Neural cell (in vitro differentiated cells): Measurements from ENCODE around the gene C16orf74. TPM values are rescaled to one million over a fixed set of nuclear protein-coding genes. Genes with fewer than 3 reads are reported as not detected.
A peak's percentile ranks its signal among the peaks of the same experiment; 100 is the strongest.

Experiments used
- H2AFZ ChIP-seq: fragments of 200-600, 300-800 bp; sonication (generic), shearing (Covaris generic); 2 replicates; pipeline ENCODE4 v1.6.0; 2014; ENCODE audit warnings: low read depth, mild to moderate bottlenecking, antibody characterized with exemption, low read length, moderate library complexity
- H3F3A ChIP-seq: fragments of 200-600 bp; shearing (Covaris generic); 2 replicates; pipeline ENCODE4 v1.6.1; 2016; ENCODE audit warnings: mild to moderate bottlenecking, moderate library complexity, mixed read lengths, antibody characterized with exemption, low read length; ENCODE audit not compliant: insufficient read depth, poor library complexity, severe bottlenecking
- H3K27ac ChIP-seq: fragments of 200-600, 300-800 bp; sonication (generic), shearing (Covaris generic); 2 replicates; pipeline ENCODE4 v1.5.1; 2014; ENCODE audit warnings: mild to moderate bottlenecking, low read length, moderate library complexity
- H3K27me3 ChIP-seq: fragments of 300-800, 200-600 bp; sonication (generic), shearing (Covaris generic); 2 replicates; pipeline ENCODE4 v1.6.0; 2014; ENCODE audit warnings: mild to moderate bottlenecking, low read depth, low read length, moderate library complexity; ENCODE audit not compliant: insufficient read depth
- H3K36me3 ChIP-seq: fragments of 300-800, 200-600 bp; sonication (generic), shearing (Covaris generic); 2 replicates; pipeline ENCODE4 v1.5.1; 2014; ENCODE audit warnings: mild to moderate bottlenecking, antibody characterized with exemption, low read length, moderate library complexity; ENCODE audit not compliant: insufficient read depth
- H3K4me2 ChIP-seq: fragments of 300-800, 200-600 bp; sonication (generic), shearing (Covaris generic); 2 replicates; pipeline ENCODE4 v1.6.0; 2014; ENCODE audit warnings: mild to moderate bottlenecking, low read length
- H3K4me3 ChIP-seq: fragments of 300-800, 200-600 bp; sonication (generic), shearing (Covaris generic); 2 replicates; pipeline ENCODE4 v1.5.1; 2014; ENCODE audit warnings: mild to moderate bottlenecking, low read length, moderate library complexity
- H3K79me2 ChIP-seq: fragments of 200-600 bp; shearing (Covaris generic); replicated peaks from 2 replicates; pipeline ENCODE4 v1.6.0; 2014; ENCODE audit warnings: mild to moderate bottlenecking, low read length, moderate library complexity; ENCODE audit not compliant: insufficient read depth
- H3K9ac ChIP-seq: fragments of 300-800, 200-600 bp; sonication (generic), shearing (Covaris generic); 2 replicates; pipeline ENCODE4 v1.6.1; 2016; ENCODE audit warnings: mild to moderate bottlenecking, low read length, mixed read lengths
- H3K9me2 ChIP-seq: fragments of 200-600 bp; shearing (Covaris generic); 2 replicates; pipeline ENCODE4 v1.6.1; 2016; ENCODE audit warnings: mild to moderate bottlenecking, low read length, mixed read lengths; ENCODE audit not compliant: insufficient read depth
- H3K9me3 ChIP-seq: fragments of 200-600, 300-800 bp; sonication (generic), shearing (Covaris generic); 2 replicates; pipeline ENCODE4 v1.6.1; 2016; ENCODE audit warnings: mild to moderate bottlenecking, mixed run types, low read length, moderate library complexity, mixed read lengths
- H4K20me1 ChIP-seq: fragments of 200-600 bp; shearing (Covaris generic); 2 replicates; pipeline ENCODE4 v1.6.1; 2016; ENCODE audit warnings: mild to moderate bottlenecking, mixed run types; ENCODE audit not compliant: insufficient read depth
- EP300 ChIP-seq: fragments of 450-650 bp; conservative IDR thresholded peaks from 2 replicates; pipeline ENCODE4 v1.6.1; 2014; ENCODE audit warnings: antibody characterized with exemption, mild to moderate bottlenecking, moderate library complexity; ENCODE audit not compliant: poor library complexity, severe bottlenecking
- EZH2 ChIP-seq: fragments of 200-600, 300-800 bp; shearing (Covaris generic), sonication (generic); IDR thresholded peaks from 2 replicates; pipeline ENCODE4 v1.6.1; 2014; ENCODE audit warnings: antibody characterized with exemption, low read length, borderline replicate concordance, mild to moderate bottlenecking; ENCODE audit not compliant: insufficient read depth, poor library complexity, severe bottlenecking
- MXI1 ChIP-seq: fragments of 450-650 bp; conservative IDR thresholded peaks from 2 replicates; pipeline ENCODE4 v1.6.1; 2014; ENCODE audit warnings: antibody characterized with exemption, mild to moderate bottlenecking; ENCODE audit not compliant: poor library complexity, severe bottlenecking
- POLR2AphosphoS5 ChIP-seq: IDR thresholded peaks from 2 replicates; pipeline ENCODE4 v1.6.1; 2012
- RAD21 ChIP-seq: fragments of 450-650 bp; conservative IDR thresholded peaks from 2 replicates; pipeline ENCODE4 v1.6.1; 2014; ENCODE audit warnings: antibody characterized with exemption, mild to moderate bottlenecking, moderate library complexity
- SMC3 ChIP-seq: fragments of 450-650 bp; conservative IDR thresholded peaks from 2 replicates; pipeline ENCODE4 v1.6.1; 2014; ENCODE audit warnings: antibody characterized with exemption, mild to moderate bottlenecking, moderate library complexity; ENCODE audit not compliant: poor library complexity
- polyA minus RNA-seq: library from RNA; depleted of rRNA, polyadenylated mRNA; stranded (reverse); fragments of >200 nt; gene quantifications from 2 replicates; pipeline ENCODE4 v1.2.3, GENCODE V29; 2014
- polyA plus RNA-seq: library from polyadenylated mRNA; depleted of rRNA; stranded (reverse); fragments of >200 nt; gene quantifications from 2 replicates; pipeline ENCODE4 v1.2.3, GENCODE V29; 2014
- TF ChIP-seq, protein P1 (sequence below): IDR thresholded peaks from 2 replicates; pipeline ENCODE4 v1.6.1; 2012; ENCODE audit warnings: borderline replicate concordance

Gene C16orf74
- polyA plus RNA-seq = not detected in 2 replicates
- polyA minus RNA-seq = not detected in 2 replicates

DNA sequence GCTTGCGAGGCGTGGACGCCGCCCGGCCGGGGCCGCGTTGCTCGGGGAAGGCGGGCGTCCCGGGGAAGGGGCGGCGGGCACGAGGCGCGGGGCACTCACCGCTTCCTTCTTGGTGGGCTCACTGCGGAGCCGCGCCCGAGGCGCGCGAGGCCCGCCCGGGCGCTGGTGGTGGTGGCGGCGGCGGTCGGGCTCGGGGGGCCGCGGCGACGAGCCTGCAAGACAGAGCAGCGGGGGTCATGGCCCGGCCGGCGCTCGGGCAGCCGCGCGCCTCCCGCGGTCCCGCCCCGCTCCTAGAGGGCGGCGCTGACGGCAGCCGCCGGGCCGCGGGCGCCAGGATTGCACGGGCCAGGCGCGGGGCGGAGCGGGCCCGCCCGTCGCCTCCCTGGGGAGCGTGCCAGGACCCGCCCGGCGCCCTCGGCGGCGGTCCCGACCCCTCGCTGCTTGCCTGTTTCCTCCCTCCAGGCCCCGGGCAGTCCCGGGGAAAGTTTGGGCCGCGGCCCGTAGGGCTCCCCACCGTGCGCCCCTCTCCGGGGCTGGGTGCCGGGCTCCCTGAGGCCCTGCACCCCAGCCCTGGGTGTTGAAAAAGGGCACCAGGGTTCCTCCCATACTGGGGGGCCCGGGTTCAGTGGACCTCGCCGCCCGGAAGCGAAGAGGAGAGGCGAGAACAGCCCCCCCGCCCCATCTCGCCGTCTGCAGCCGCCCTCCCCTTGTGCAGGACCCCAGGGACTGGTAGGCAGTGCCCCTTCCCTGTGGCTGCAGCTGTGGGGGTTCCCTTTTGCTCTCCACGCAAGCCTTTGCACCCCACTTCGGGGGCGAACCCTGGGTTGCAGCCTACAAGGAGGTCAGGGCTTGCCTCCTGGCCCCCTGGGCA lies at the start of gene C16orf74:
Gene C16orf74, minus strand, starts transcription at position 270 of the 871 bp plus-strand sequence. CDS start 15,879 bp downstream, outside the sequence.
- H3K9me3 ChIP-seq = no peaks in the 10 kb centered on the region
- H3K27me3 ChIP-seq = peaks cover 33% of the 10 kb centered on the region
- TF ChIP-seq RAD21 (no peak), EZH2 (peak; percentile 44), EP300 (no peak), MXI1 (no peak), SMC3 (no peak)
- TF ChIP-seq, protein P1, sequence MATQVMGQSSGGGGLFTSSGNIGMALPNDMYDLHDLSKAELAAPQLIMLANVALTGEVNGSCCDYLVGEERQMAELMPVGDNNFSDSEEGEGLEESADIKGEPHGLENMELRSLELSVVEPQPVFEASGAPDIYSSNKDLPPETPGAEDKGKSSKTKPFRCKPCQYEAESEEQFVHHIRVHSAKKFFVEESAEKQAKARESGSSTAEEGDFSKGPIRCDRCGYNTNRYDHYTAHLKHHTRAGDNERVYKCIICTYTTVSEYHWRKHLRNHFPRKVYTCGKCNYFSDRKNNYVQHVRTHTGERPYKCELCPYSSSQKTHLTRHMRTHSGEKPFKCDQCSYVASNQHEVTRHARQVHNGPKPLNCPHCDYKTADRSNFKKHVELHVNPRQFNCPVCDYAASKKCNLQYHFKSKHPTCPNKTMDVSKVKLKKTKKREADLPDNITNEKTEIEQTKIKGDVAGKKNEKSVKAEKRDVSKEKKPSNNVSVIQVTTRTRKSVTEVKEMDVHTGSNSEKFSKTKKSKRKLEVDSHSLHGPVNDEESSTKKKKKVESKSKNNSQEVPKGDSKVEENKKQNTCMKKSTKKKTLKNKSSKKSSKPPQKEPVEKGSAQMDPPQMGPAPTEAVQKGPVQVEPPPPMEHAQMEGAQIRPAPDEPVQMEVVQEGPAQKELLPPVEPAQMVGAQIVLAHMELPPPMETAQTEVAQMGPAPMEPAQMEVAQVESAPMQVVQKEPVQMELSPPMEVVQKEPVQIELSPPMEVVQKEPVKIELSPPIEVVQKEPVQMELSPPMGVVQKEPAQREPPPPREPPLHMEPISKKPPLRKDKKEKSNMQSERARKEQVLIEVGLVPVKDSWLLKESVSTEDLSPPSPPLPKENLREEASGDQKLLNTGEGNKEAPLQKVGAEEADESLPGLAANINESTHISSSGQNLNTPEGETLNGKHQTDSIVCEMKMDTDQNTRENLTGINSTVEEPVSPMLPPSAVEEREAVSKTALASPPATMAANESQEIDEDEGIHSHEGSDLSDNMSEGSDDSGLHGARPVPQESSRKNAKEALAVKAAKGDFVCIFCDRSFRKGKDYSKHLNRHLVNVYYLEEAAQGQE = no peak
- no peak within 1 kb of the TSS for H3K27ac ChIP-seq
- no peak within 1 kb of the TSS for H2AFZ ChIP-seq
- H4K20me1 ChIP-seq = no peaks in the 10 kb centered on the region
- H3K9me2 ChIP-seq = no peaks in the 10 kb centered on the region
- H3K9ac ChIP-seq = no peak within 1 kb of the TSS
- no peaks in the 10 kb centered on the region for H3F3A ChIP-seq
- no peaks in the 10 kb centered on the region for H3K36me3 ChIP-seq
- H3K79me2 ChIP-seq = no peaks in the 10 kb centered on the region
- H3K4me3 ChIP-seq = peak within 1 kb of the TSS; percentile 57
- peak within 1 kb of the TSS; percentile 19 for H3K4me2 ChIP-seq

DNA sequence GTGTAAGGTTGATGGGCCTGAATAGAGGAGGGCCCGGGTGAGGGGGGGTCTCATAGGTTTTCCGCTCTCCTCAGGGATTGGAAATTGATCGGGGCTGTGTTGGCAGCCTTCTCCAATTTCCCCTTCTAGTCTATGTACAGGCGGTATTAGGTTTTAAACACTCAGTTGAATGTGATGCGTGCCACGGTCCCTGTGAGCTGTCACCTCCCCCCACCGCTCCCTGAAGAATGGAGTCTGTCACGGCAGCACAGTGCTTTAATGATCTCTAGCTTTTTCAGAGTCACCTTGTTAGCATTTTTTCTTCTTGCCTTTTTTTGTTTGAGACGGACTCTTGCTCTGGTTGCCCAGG lies 49.4 kb upstream of the C16orf74 start:
- peak overlapping the region; percentile 79 for H3K27ac ChIP-seq
- H4K20me1 ChIP-seq = no peaks in the 10 kb centered on the region
- H2AFZ ChIP-seq = no peak overlapping the region

More for the DNA sequence above, 49.4 kb upstream of the C16orf74 start:
- H3K4me2 ChIP-seq = peak overlapping the region; percentile 46
- H3K79me2 ChIP-seq = peaks cover 41% of the 10 kb centered on the region
- no peaks in the 10 kb centered on the region for H3F3A ChIP-seq
- no peaks in the 10 kb centered on the region for H3K9me3 ChIP-seq
- no peaks in the 10 kb centered on the region for H3K9me2 ChIP-seq
- H3K4me3 ChIP-seq = peak overlapping the region; percentile 99
- no peaks in the 10 kb centered on the region for H3K27me3 ChIP-seq
- peaks cover 8% of the 10 kb centered on the region for H3K36me3 ChIP-seq
- peak overlapping the region; percentile 97 for H3K9ac ChIP-seq
- TF ChIP-seq POLR2AphosphoS5 (no peak), EZH2 (no peak), SMC3 (no peak), EP300 (no peak), MXI1 (no peak)
- TF ChIP-seq, protein P1 = no peak
